Measurements from ENCODE around the gene INSYN2A. TPM values are rescaled to one million over a fixed set of nuclear protein-coding genes. Genes with fewer than 3 reads are reported as not detected.

Gene INSYN2A, protein sequence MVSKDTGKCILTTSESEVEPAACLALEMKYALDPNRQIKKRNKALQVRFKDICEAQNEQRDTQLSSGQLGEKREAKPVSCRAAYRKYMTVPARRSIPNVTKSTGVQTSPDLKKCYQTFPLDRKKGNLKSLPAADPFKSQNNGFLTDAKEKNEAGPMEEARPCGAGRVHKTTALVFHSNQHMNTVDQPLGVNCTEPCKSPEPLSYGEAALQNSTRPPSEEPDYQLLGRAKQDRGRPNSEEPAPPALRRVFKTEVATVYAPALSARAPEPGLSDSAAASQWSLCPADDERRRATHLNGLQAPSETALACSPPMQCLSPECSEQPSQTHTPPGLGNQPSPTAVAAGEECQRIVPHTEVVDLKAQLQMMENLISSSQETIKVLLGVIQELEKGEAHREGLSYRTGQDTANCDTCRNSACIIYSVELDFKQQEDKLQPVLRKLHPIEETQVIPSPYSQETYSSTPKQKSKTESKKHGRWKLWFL
- 2.2 and 7.7 TPM in 2 replicates for total RNA-seq

GRCh38 chr10:127196282-127197153, at the start of gene INSYN2A:
INSYN2A (minus strand) TSS chr10:127196591; CDS start chr10:127176395, 20,196 bp downstream.

Data from bronchial smooth muscle cell (primary cell).